ENCODE results near the gene SEC14L5.

Gene SEC14L5

DNA sequence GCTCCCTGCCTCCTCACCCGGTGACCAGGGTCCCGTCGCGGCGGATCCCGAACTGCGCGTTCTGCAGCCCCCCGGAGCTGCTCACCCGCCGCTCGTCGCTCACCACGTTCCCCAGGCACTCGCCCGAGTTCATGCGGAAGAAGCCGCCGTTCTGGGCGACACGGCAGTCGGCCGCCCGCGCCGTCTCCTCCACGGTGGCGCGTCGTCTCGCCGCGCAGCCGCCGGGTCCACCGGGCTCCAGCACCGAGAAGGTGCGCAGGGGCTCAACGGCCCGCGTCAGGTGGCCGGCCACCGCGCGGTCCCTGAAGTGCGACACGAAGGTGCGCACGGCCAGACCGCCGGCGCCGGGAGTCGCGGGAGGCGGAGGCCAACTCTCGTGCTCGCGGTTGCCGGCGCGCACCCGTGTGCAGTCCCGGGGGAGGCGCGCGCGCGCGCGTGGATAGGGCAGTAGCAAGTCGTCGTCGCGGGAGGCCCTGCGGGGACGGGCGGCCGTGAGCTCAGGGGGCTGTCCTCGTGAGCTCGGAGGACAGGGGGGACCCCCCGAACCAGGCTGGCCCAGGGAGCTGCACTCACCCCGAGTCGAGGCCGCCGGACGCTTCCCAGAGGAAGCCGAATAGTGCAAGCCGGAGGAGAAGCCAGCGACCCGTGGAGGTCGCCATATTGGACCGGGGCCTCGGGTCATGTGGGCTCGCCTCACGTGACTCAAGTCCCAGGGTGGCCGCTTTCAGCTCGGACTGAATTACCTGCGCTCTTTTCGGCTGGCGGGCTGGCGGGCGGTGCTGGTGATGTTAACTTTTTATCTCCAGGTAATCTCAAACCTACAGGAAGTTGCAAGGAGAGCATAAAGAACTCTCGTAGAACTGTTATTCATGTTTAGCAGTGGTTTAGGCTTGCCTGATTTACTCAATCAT is 75.4 kb downstream of the SEC14L5 start, which contains the start of gene NAGPA:
Gene NAGPA, minus strand, starts transcription at position 680 of the 911 bp plus-strand sequence. Its CDS starts 21 bp downstream, at position 659.
- no peaks in the 10 kb centered on the region for H3K9me2 ChIP-seq (replicated peaks; ENCODE audit: insufficient read depth, low read length)
- no peak within 1 kb of the TSS for H3K27ac ChIP-seq (ENCODE audit: low read length)
- H4K20me1 ChIP-seq (ENCODE audit: insufficient read depth, low read length), result no peaks in the 10 kb centered on the region
- peak within 1 kb of the TSS; percentile 32; the same call in 1 of the 2 replicates for H3K9ac ChIP-seq (ENCODE audit: low read length)
- H3K4me2 ChIP-seq (ENCODE audit: low read depth, low read length), result peak within 1 kb of the TSS; percentile 75
- H3K27me3 ChIP-seq (replicated peaks; ENCODE audit: insufficient read depth, low read length), result peaks cover 3% of the 10 kb centered on the region; the same call in 1 of the 2 replicates
- no peak for TF ChIP-seq EZH2 (optimal IDR thresholded peaks at IDR 0.05; ENCODE audit: low read depth, low read length)
- TF ChIP-seq, protein P1, sequence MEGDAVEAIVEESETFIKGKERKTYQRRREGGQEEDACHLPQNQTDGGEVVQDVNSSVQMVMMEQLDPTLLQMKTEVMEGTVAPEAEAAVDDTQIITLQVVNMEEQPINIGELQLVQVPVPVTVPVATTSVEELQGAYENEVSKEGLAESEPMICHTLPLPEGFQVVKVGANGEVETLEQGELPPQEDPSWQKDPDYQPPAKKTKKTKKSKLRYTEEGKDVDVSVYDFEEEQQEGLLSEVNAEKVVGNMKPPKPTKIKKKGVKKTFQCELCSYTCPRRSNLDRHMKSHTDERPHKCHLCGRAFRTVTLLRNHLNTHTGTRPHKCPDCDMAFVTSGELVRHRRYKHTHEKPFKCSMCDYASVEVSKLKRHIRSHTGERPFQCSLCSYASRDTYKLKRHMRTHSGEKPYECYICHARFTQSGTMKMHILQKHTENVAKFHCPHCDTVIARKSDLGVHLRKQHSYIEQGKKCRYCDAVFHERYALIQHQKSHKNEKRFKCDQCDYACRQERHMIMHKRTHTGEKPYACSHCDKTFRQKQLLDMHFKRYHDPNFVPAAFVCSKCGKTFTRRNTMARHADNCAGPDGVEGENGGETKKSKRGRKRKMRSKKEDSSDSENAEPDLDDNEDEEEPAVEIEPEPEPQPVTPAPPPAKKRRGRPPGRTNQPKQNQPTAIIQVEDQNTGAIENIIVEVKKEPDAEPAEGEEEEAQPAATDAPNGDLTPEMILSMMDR (IDR thresholded peaks at IDR 0.05; ENCODE audit: low read length), result no peak
- TF ChIP-seq EZH2phosphoT487 (IDR thresholded peaks at IDR 0.05; ENCODE audit: low read length), result no peak
- no peaks in the 10 kb centered on the region for H3K79me2 ChIP-seq (ENCODE audit: low read length)
- peak within 1 kb of the TSS; percentile 87 for H2AFZ ChIP-seq (ENCODE audit: low read length)
- H3F3A ChIP-seq (ENCODE audit: insufficient read depth, low read length), result no peaks in the 10 kb centered on the region
- no peaks in the 10 kb centered on the region for H3K36me3 ChIP-seq (replicated peaks; ENCODE audit: insufficient read depth, low read length)
- H3K9me3 ChIP-seq (replicated peaks; ENCODE audit: insufficient read depth, low read length), result no peaks in the 10 kb centered on the region
- H3K4me3 ChIP-seq (ENCODE audit: low read length), result peak within 1 kb of the TSS; percentile 94
- H3K4me1 ChIP-seq (ENCODE audit: low read length), result peaks cover 8% of the 10 kb centered on the region; the same call in 1 of the 2 replicates
- DNase-seq, result peak; percentile 80

DNA sequence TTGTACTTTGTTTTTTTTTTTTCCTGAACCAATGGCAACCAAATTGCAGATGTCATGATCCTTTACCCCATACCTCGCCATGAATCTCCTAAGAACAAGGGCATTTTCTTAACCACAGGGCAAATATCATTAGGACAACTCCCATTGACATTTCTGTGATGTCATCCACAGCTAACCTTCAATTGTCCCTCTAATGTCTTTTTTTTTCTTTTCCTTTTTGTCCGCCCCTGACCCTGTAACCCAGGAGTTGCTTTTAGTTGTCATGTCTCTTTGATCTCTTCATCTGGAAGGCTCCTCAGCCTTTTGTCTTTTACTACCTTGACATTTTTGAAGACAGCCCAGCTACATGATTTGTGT is 76.0 kb downstream of the SEC14L5 start:
- H3K4me2 ChIP-seq (ENCODE audit: low read depth, low read length), result peak overlapping the region; percentile 75
- no peak for TF ChIP-seq EZH2 (optimal IDR thresholded peaks at IDR 0.05; ENCODE audit: low read depth, low read length)
- no peak for DNase-seq
- peaks cover 3% of the 10 kb centered on the region for H3K27me3 ChIP-seq (replicated peaks; ENCODE audit: insufficient read depth, low read length)
- peak overlapping the region; percentile 32; the same call in 1 of the 2 replicates for H3K9ac ChIP-seq (ENCODE audit: low read length)
- H3K79me2 ChIP-seq (ENCODE audit: low read length), result no peaks in the 10 kb centered on the region
- no peak overlapping the region for H3K27ac ChIP-seq (ENCODE audit: low read length)
- no peaks in the 10 kb centered on the region for H3K9me3 ChIP-seq (replicated peaks; ENCODE audit: insufficient read depth, low read length)
- H2AFZ ChIP-seq (ENCODE audit: low read length), result peak overlapping the region; percentile 87
- no peaks in the 10 kb centered on the region for H3K36me3 ChIP-seq (replicated peaks; ENCODE audit: insufficient read depth, low read length)
- H3K4me3 ChIP-seq (ENCODE audit: low read length), result peak overlapping the region; percentile 94
- no peaks in the 10 kb centered on the region for H4K20me1 ChIP-seq (ENCODE audit: insufficient read depth, low read length)
- H3K4me1 ChIP-seq (ENCODE audit: low read length), result peaks cover 8% of the 10 kb centered on the region; the same call in 1 of the 2 replicates
- no peaks in the 10 kb centered on the region for H3F3A ChIP-seq (ENCODE audit: insufficient read depth, low read length)
- H3K9me2 ChIP-seq (replicated peaks; ENCODE audit: insufficient read depth, low read length), result no peaks in the 10 kb centered on the region

DNA sequence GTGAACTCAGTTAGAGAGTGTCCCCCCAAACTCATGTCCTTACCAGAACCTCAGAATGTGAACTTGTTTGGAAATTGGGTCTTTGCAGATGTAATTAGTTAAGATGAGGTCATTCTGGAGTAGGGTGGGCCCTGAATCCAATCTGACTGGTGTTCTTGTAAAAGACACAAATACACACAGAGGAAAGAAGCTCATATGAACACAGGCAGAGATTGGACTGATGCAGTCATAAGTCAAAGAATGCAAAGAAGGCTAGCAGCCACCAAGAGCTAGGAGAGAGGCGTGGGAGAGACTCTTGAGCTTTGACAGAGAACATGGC is 77.7 kb downstream of the SEC14L5 start:
- H2AFZ ChIP-seq (ENCODE audit: low read length), result no peak overlapping the region
- no peak overlapping the region for H3K27ac ChIP-seq (ENCODE audit: low read length)
- no peaks in the 10 kb centered on the region for H4K20me1 ChIP-seq (ENCODE audit: insufficient read depth, low read length)
- no peak overlapping the region for H3K4me2 ChIP-seq (ENCODE audit: low read depth, low read length)
- H3K36me3 ChIP-seq (replicated peaks; ENCODE audit: insufficient read depth, low read length), result no peaks in the 10 kb centered on the region
- H3K9me3 ChIP-seq (replicated peaks; ENCODE audit: insufficient read depth, low read length), result no peaks in the 10 kb centered on the region
- no peaks in the 10 kb centered on the region for H3K79me2 ChIP-seq (ENCODE audit: low read length)
- H3K27me3 ChIP-seq (replicated peaks; ENCODE audit: insufficient read depth, low read length), result peaks cover 3% of the 10 kb centered on the region
- no peak overlapping the region for H3K4me3 ChIP-seq (ENCODE audit: low read length)
- H3F3A ChIP-seq (ENCODE audit: insufficient read depth, low read length), result no peaks in the 10 kb centered on the region
- DNase-seq, result no peak
- H3K9me2 ChIP-seq (replicated peaks; ENCODE audit: insufficient read depth, low read length), result no peaks in the 10 kb centered on the region
- H3K4me1 ChIP-seq (ENCODE audit: low read length), result peaks cover 8% of the 10 kb centered on the region; the same call in 1 of the 2 replicates
- H3K9ac ChIP-seq (ENCODE audit: low read length), result no peak overlapping the region
- TF ChIP-seq, protein P1 (IDR thresholded peaks at IDR 0.05; ENCODE audit: low read length), result no peak
- TF ChIP-seq EZH2phosphoT487 (IDR thresholded peaks at IDR 0.05; ENCODE audit: low read length), result no peak
- TF ChIP-seq EZH2 (optimal IDR thresholded peaks at IDR 0.05; ENCODE audit: low read depth, low read length), result no peak

All from MM.1S (cell line).